NCI-H446 (cell line): ENCODE data around the gene ZNF91.
"Not testable (repeated sequence)": the region's sequence is repeated elsewhere in the genome, so short reads cannot be mapped to it uniquely, and the experiment has no call there.

ENCODE experiments used
- DNase-seq, 2 experiments: peaks; one replicate each; lab custom pipeline; 2025; lab: John Stamatoyannopoulos, UW

ZNF91 gene

DNA sequence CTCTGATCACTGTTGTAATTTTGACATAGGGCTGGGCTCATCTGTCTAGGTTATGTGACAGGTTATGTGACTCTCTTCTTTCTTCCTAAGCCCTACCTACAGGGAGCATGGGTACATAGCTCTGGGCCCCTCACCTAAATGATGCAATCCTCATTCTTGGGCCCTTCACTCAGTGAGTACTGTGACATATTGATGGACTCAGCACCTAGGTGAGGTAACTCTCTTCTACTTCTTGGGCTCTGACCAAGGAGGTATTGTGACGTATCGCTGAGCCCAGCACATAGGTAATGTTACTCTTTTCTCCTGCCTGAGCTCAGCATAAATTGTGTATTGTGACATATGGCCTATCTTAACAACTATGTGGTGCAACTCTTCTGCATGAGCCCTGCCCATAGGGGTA is 76.3 kb downstream of the ZNF91 start:
- not testable (repeated sequence) for DNase-seq

DNA sequence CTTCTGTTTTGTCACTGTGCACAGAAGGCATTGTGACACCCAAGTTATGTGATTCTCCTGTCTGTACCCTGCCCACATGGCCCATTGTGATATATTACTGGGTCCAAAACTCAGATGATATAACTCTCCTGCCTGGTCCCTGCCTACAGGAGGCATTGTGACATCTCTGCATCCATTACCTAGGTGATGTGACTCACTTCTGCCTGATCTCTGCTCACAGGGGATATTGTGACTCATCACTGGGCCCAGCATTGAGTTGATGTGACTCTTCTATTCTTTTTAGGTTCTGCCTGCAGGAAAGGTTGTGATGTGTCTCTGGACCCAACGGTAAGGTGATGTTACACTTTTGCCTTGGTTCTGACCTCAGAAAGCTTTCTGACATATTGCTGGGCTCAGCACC is 77.1 kb downstream of the ZNF91 start:
- DNase-seq, result no peak

- no peak for DNase-seq
Observed at GRCh38 chr19:23315286-23315685, 80.0 kb downstream of the ZNF91 start.

GRCh38 chr19:23314505-23315251 is 80.6 kb downstream of the ZNF91 start:
- DNase-seq, result no peak

- DNase-seq, result no peak
Observed at GRCh38 chr19:23313196-23313595, 82.1 kb downstream of the ZNF91 start.

DNA sequence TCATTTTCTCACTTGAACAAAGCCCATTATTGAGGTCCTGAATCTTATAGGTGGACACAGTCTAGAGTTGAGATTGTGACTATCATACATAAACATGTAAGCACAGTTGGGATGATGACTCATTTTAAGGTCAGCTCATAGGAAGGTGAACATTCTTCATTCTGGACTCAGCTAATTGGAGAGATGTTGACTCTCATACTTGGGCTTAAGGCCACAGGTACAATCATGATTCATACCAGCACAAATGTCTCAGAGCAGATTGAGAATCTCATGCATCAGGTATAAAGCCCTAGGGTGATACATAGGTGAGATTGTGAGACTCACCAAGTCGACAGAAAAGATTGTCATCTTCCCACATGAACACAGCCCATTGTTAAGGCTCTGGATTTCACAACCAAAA is 82.8 kb downstream of the ZNF91 start:
- no peak for DNase-seq

DNA sequence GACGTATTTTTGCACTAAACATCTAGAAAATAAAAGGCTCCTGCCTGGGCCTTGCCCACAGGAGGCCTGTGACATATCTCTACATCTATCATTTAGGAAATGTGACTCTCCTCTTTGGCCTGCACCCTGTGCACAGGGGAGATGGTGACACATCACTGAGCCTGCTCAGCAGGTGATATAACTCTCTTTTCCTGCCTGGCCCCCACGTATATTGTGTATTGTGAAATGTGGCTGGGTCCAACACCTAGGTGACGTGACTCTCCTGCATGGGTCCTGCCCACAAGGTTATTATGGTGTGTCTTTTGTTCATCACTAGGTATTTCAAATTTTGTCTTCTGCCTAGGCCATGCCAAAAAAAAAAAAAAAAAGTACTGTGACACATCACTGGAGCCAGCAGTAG is 83.7 kb downstream of the ZNF91 start:
- no peak for DNase-seq

DNA sequence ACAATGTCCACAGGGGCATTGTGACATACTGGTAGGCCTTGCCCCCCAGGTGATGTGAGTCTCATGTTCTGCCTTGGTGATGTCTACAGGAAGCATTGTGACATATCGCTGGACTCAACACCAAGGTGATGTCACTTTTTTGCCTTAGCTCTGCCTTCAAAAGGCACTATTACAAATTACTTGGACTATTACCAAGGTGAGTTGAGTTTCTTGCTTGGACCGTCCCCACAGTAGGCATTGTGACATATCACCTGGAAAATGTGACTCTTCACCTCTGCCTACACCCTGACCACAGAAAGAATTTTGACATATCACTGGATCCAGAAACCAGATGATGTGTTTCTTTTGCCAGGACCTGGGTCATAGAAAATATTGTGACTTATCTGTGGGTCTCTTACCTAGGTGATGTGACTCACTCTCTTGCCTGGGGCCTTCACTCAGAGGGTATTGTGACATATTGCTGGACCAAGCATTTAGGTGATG is 84.5 kb downstream of the ZNF91 start:
- no peak for DNase-seq

- DNase-seq, result no peak
Observed at GRCh38 chr19:23309926-23310325, 85.3 kb downstream of the ZNF91 start.

- DNase-seq, result no peak
Observed at GRCh38 chr19:23305555-23305954, 89.7 kb downstream of the ZNF91 start.

- DNase-seq, result no peak
Observed at GRCh38 chr19:23304238-23304637, 91.0 kb downstream of the ZNF91 start.

DNA sequence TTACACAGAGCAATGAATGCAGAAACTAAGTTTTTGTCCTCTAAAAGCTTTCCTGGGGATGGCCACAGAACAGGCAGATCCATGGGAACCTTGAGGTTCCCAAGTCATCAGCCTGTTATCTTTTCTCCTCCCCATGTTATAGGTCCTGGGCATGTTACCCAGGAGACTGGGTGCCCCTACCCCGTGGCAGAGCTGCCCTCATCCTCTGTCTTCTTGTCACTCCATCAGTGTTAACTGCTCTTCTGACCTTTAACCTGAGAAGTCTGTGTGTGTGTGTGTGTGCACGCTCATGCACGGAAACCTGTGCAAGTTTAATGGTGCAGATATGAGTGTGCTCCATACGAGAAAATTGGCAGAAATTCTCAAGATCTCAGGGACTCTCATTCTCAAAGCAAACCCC is 101.1 kb downstream of the ZNF91 start:
- no peak for DNase-seq

DNA sequence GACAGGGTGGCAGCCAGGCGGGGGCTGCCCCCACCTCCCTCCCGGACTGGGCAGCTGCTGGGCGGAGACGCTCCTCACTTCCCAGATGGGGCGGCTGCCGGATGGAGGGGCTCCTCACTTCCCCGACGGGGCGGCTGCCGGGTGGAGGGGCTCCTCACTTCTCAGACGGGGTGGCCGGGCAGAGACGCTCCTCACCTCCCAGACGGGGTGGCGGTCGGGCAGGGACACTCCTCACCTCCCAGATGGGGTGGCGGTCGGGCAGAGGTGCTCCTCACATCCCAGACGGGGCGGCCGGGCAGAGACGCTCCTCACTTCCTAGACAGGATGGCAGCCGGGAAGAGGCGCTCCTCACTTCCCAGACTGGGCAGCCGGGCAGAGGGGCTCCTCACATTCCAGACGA is 105.3 kb downstream of the ZNF91 start:
- DNase-seq, result not testable (repeated sequence)
